ENCODE measurements around the gene CKS2. TPM values are rescaled to one million over a fixed set of nuclear protein-coding genes. Genes with fewer than 3 reads are reported as not detected.

CKS2 gene
- total and polyA plus RNA-seq, 2 of the 8 experiments (the other 6 are each of a cell fraction or from before 2014, with no cell fraction given): 337 to 689 TPM

- TF ChIP-seq, protein P1, sequence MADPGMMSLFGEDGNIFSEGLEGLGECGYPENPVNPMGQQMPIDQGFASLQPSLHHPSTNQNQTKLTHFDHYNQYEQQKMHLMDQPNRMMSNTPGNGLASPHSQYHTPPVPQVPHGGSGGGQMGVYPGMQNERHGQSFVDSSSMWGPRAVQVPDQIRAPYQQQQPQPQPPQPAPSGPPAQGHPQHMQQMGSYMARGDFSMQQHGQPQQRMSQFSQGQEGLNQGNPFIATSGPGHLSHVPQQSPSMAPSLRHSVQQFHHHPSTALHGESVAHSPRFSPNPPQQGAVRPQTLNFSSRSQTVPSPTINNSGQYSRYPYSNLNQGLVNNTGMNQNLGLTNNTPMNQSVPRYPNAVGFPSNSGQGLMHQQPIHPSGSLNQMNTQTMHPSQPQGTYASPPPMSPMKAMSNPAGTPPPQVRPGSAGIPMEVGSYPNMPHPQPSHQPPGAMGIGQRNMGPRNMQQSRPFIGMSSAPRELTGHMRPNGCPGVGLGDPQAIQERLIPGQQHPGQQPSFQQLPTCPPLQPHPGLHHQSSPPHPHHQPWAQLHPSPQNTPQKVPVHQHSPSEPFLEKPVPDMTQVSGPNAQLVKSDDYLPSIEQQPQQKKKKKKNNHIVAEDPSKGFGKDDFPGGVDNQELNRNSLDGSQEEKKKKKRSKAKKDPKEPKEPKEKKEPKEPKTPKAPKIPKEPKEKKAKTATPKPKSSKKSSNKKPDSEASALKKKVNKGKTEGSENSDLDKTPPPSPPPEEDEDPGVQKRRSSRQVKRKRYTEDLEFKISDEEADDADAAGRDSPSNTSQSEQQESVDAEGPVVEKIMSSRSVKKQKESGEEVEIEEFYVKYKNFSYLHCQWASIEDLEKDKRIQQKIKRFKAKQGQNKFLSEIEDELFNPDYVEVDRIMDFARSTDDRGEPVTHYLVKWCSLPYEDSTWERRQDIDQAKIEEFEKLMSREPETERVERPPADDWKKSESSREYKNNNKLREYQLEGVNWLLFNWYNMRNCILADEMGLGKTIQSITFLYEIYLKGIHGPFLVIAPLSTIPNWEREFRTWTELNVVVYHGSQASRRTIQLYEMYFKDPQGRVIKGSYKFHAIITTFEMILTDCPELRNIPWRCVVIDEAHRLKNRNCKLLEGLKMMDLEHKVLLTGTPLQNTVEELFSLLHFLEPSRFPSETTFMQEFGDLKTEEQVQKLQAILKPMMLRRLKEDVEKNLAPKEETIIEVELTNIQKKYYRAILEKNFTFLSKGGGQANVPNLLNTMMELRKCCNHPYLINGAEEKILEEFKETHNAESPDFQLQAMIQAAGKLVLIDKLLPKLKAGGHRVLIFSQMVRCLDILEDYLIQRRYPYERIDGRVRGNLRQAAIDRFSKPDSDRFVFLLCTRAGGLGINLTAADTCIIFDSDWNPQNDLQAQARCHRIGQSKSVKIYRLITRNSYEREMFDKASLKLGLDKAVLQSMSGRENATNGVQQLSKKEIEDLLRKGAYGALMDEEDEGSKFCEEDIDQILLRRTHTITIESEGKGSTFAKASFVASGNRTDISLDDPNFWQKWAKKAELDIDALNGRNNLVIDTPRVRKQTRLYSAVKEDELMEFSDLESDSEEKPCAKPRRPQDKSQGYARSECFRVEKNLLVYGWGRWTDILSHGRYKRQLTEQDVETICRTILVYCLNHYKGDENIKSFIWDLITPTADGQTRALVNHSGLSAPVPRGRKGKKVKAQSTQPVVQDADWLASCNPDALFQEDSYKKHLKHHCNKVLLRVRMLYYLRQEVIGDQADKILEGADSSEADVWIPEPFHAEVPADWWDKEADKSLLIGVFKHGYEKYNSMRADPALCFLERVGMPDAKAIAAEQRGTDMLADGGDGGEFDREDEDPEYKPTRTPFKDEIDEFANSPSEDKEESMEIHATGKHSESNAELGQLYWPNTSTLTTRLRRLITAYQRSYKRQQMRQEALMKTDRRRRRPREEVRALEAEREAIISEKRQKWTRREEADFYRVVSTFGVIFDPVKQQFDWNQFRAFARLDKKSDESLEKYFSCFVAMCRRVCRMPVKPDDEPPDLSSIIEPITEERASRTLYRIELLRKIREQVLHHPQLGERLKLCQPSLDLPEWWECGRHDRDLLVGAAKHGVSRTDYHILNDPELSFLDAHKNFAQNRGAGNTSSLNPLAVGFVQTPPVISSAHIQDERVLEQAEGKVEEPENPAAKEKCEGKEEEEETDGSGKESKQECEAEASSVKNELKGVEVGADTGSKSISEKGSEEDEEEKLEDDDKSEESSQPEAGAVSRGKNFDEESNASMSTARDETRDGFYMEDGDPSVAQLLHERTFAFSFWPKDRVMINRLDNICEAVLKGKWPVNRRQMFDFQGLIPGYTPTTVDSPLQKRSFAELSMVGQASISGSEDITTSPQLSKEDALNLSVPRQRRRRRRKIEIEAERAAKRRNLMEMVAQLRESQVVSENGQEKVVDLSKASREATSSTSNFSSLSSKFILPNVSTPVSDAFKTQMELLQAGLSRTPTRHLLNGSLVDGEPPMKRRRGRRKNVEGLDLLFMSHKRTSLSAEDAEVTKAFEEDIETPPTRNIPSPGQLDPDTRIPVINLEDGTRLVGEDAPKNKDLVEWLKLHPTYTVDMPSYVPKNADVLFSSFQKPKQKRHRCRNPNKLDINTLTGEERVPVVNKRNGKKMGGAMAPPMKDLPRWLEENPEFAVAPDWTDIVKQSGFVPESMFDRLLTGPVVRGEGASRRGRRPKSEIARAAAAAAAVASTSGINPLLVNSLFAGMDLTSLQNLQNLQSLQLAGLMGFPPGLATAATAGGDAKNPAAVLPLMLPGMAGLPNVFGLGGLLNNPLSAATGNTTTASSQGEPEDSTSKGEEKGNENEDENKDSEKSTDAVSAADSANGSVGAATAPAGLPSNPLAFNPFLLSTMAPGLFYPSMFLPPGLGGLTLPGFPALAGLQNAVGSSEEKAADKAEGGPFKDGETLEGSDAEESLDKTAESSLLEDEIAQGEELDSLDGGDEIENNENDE (IDR thresholded peaks at IDR 0.05; ENCODE audit: insufficient replicate concordance, low read length): no peak
- TF ChIP-seq SAP30 (IDR thresholded peaks at IDR 0.05; ENCODE audit: insufficient read depth, insufficient replicate concordance, low read length): no peak
- no peak for TF ChIP-seq JUN (IDR thresholded peaks at IDR 0.05; ENCODE audit: low read depth, low read length)
- TF ChIP-seq NRF1 (IDR thresholded peaks at IDR 0.05; ENCODE audit: low read depth, low read length): no peak
- TF ChIP-seq SP1 (IDR thresholded peaks at IDR 0.05; ENCODE audit: low read depth, low read length): no peak
- no peak for TF ChIP-seq CHD1 (IDR thresholded peaks at IDR 0.05; ENCODE audit: low read depth, low read length)
- no peak for TF ChIP-seq YY1 (IDR thresholded peaks at IDR 0.05; ENCODE audit: low read depth, low read length)
- no peak for TF ChIP-seq KDM4A (IDR thresholded peaks at IDR 0.05; ENCODE audit: low read depth, low read length, severe bottlenecking)
- TF ChIP-seq CHD2 (IDR thresholded peaks at IDR 0.05; ENCODE audit: low read length): no peak
- no peak for TF ChIP-seq SIX5 (IDR thresholded peaks at IDR 0.05; ENCODE audit: low read depth, low read length)
- TF ChIP-seq EGR1 (IDR thresholded peaks at IDR 0.05; ENCODE audit: borderline replicate concordance, low read depth, low read length): no peak
These were observed 52.3 kb downstream of the CKS2 start (continued) for GRCh38 chr9:89363311-89363670.

All from H1 (cell line).